GM18951 (cell line): ENCODE results near the gene EVPL.

Source experiments
- POLR2A ChIP-seq: IDR thresholded peaks from 4 replicates; pipeline ENCODE4 v1.6.1; 2011; ENCODE audit warnings: mild to moderate bottlenecking; ENCODE audit not compliant: insufficient read length, insufficient read depth; ENCODE audit errors: extremely low read depth
- in situ Hi-C: fragments of 300-500 bp; cut with MboI; formaldehyde crosslinking; loops from one replicate; pipeline ENCODE4 v1.12.0; 2022; ENCODE audit warnings: low sequenced_read_pairs, mixed read lengths, inconsistent platforms; ENCODE audit not compliant: unreplicated experiment

EVPL gene

GRCh38 chr17:76036497-76037261 is 9.6 kb upstream of the EVPL start:
- TF ChIP-seq POLR2A: no peak
- in situ Hi-C loops: no loop called here

DNA sequence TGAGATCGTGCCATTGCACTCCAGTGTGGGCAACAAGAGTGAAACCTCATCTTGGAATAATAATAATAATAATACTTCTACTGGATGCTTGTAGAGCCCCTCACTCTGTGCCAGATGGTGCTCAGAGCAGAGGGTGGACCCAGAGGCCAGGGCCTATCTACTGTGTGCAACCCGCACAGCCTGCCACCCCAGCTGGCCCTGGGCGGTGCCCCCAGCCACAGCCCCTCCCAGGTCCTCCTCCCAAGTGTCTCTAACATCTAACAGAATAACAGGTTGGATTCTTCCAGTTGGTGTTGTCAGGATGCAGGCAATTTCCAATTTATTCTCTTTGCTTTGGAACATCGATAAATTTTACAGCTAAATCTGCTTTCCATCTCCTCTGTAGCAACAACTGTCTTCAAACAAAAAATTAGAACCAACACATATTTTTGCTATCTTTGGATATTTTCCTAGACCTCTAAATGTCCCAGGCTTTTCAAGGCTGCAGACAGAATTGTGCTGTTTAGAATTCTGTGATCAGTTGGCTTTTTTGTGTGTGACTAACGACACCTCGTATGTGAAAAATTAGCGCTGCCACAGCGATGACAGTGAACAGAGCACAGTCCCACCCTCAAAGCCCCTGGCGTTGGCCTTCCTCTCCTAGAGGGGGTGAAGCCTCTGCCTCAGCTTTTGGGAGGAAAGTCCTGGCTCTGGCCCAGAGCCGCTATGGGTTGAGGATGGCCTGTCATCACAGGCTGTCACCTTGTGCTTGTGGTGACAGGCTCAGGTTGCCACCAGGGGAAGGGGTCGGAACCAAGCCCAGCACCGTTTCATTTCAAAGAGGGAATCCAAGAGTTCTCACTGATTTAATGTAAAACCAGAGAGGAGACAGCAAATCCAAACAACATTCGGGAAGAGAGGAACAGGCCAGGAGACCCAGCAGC is 7.6 kb upstream of the EVPL start:
- in situ Hi-C loops: no loop called here
- no peak for TF ChIP-seq POLR2A

- no peak for TF ChIP-seq POLR2A
- in situ Hi-C loops: no loop called here
These were observed 6.0 kb upstream of the EVPL start for GRCh38 chr17:76033139-76033538.

DNA sequence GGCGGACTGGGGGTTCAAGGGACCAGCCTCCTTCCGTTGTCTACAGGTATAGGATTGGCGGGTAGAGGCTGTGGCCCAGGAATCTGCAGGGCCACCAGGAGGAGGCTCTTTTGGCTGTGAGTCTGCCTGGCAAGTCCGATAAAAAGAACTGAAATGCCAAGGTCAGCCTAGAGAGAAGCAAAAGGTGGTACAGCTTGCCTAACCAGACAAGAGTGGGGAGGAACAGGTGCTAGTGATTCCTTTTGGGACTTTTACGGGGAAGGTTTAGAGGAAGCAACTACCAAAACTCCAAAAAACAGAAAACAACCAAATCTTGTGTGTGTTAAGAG is 5.6 kb upstream of the EVPL start:
- in situ Hi-C loops: no loop called here
- no peak for TF ChIP-seq POLR2A

DNA sequence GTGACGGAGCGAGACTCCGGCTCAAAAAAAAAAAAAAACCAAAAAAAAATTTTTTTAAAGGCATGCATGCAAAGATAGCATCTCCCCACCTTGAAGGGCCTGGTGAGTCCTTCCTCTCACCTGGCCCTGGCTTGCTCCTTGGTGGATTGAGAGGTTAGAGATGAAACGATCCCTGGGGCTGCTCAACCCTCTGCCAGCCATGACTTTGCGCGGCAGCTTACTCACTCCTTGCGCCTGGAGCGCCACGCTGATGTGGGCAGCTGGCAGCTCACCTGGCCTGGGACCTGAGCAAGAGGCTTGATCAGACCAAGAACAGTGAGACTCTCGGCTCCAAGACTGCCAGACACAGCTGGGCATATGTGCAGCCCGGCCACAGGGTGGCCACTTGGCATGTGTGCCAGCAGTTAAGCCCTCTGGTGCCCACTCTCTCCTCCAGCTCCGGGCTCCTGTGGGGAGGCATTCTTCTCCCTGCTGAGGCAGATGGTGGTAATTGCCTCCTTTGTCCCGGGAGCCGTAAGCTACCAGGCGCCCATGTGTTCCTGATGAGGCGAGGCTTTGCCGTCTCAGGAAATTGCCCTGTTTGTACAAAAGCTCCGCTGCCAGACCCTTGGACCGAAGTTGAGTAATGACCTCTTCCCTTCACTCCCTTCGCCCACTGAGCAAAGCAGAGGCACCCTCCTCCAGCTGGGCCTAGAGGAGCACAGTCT is 5.1 kb upstream of the EVPL start:
- no peak for TF ChIP-seq POLR2A
- in situ Hi-C loops: no loop called here

DNA sequence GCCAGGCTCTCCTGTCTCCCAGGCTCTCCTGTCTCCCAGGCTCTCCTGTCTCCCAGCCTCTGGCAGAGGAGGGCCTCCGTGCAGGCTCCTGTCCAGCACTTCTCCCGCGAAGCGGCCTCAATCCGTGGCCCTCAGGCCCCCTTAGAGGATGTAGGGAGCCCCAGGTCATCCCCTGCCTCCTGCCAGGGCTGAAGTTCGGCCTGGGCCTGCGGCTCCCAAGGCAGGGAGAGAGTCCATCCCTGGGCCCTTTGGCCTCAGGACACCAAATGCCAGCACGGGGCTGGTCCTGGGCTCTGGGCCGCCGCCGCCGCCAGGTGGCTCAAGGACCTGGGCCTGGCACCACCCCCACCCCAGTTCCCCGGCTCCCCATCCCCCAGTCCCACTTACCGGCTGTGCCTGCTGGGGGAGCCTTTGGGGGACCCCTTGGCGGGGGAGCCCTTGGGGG is 370 bp downstream of the EVPL start:
- no peak for TF ChIP-seq POLR2A
- in situ Hi-C loops: no loop called here

- in situ Hi-C loops: no loop called here
- TF ChIP-seq POLR2A: no peak
These were observed 1.8 kb downstream of the EVPL start for GRCh38 chr17:76025294-76025693.

DNA sequence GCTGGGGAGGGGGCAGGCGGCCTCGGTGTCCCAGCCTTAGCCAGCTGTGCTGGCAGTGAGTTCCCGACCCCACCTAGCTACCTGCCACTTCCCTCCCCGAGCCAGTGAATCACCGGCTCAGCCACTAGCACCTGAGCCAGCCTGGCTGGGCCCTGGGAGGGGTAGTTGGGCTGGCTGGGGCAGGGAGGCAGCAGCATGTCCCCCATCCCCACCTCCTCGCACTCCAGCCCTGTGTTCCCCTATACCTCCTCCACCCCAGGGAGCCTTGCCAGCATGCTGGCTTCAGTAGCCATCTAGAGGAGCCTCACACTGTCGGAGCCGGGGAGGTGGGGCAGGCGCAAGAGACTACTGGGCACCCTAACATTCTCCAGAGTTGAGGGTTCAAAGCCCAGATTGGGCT is 2.8 kb downstream of the EVPL start:
- TF ChIP-seq POLR2A: no peak
- in situ Hi-C loops: no loop called here

DNA sequence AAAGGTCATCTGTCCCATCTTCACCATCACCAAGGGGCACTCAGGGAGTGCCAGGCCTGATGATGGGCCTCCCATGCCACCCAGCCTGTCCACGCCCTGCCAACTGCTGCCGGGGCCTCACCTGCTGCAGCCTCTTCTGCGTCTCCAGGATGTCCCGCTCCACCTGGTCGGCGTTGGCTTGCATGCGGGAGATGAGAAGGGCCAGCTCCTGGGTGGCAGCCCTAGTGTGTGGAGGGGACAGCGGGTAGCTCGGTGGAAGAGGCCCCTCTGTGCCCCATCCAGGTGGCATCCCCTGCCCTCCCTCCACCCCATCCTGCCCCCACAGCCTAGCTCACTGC is 3.2 kb downstream of the EVPL start:
- in situ Hi-C loops: no loop called here
- TF ChIP-seq POLR2A: no peak

GRCh38 chr17:76022973-76023899 is 3.9 kb downstream of the EVPL start:
- in situ Hi-C loops: no loop called here

DNA sequence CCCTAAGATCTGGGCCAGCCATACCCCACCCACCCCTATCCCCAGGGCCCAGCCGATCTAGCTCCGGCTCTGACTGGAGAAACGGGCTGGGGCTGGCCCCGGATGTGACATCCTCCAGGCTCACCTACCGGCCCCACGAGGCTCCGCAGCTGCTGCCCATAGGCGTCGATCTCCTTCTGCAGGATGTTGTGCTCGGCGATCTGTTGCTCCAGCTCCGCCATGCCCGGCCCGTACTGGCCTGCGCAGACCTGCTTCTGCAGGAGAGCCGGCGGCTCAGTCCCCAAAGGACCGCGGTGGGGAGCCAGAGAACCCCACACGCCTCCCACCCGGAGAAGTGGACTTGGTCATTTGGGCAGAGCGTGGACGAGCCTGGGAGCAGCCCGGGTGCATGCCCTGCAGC is 4.8 kb downstream of the EVPL start:
- in situ Hi-C loops: no loop called here
- no peak for TF ChIP-seq POLR2A

More at GRCh38 chr17:76022973-76023899, 3.9 kb downstream of the EVPL start:
- TF ChIP-seq POLR2A: no peak

- TF ChIP-seq POLR2A: no peak
- in situ Hi-C loops: loop anchor here (10.0 kb wide), 1 partner anchor 275 kb away; no protein-coding TSS in a partner anchor
These were observed 7.2 kb downstream of the EVPL start for GRCh38 chr17:76019833-76020467.

DNA sequence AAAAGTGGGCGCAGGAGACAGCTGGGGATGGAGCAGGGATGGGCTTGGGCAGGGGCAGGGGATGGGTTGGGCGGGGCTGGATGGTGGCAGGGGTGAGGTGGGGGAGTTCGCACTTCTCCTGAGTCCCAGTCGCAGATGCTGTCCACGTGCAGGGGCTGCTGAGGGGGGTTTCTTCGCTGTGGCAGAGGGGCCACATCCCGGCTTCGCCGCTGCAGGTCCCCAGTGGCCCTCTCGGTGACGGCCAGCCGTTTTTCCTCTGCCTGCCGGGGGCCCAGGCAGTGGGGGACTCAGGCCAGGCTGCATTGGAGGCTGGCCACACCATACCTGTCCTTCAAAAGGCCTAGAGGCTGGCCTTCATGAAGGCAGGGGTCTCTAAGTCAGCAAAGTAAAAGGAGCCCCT is 8.3 kb downstream of the EVPL start:
- in situ Hi-C loops: loop anchor here (10.0 kb wide), 1 partner anchor 276 kb away; no protein-coding TSS in a partner anchor
- no peak for TF ChIP-seq POLR2A
